Testis (tissue), 2 donors: Measurements from ENCODE around the gene TRIM58.

ENCODE experiments used
- POLR2A ChIP-seq: fragments of 450-650 bp; IDR thresholded peaks from one replicate; pipeline ENCODE4 v1.6.1; 2017; ENCODE audit warnings: antibody characterized with exemption, mild to moderate bottlenecking, moderate library complexity
- TF ChIP-seq, protein P1 (sequence below), 3 experiments: fragments of 450-650 bp in 2 of 3; fragments of 200-600 bp in 1 of 3; sonication (generic) in 1 of 3; IDR thresholded peaks; one replicate each; pipeline ENCODE4 v1.5.1; 2016 to 2019; ENCODE audit warnings: antibody characterized with exemption in 3 of 3, mild to moderate bottlenecking in 2 of 3, moderate library complexity in 1 of 3

- TF ChIP-seq, protein P1, sequence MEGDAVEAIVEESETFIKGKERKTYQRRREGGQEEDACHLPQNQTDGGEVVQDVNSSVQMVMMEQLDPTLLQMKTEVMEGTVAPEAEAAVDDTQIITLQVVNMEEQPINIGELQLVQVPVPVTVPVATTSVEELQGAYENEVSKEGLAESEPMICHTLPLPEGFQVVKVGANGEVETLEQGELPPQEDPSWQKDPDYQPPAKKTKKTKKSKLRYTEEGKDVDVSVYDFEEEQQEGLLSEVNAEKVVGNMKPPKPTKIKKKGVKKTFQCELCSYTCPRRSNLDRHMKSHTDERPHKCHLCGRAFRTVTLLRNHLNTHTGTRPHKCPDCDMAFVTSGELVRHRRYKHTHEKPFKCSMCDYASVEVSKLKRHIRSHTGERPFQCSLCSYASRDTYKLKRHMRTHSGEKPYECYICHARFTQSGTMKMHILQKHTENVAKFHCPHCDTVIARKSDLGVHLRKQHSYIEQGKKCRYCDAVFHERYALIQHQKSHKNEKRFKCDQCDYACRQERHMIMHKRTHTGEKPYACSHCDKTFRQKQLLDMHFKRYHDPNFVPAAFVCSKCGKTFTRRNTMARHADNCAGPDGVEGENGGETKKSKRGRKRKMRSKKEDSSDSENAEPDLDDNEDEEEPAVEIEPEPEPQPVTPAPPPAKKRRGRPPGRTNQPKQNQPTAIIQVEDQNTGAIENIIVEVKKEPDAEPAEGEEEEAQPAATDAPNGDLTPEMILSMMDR (IDR thresholded peaks at IDR 0.05) = no peak
- TF ChIP-seq POLR2A = no peak
Measured at GRCh38 chr1:247919952-247920351, 63.0 kb downstream of the TRIM58 start, which contains the start of gene OR2T8.
